Measurements from ENCODE around the gene PLD6. TPM values are rescaled to one million over a fixed set of nuclear protein-coding genes. Genes with fewer than 3 reads are reported as not detected.

PLD6 gene
- total RNA-seq, 1 donor from 2014 or later, result 7.6 TPM

DNA sequence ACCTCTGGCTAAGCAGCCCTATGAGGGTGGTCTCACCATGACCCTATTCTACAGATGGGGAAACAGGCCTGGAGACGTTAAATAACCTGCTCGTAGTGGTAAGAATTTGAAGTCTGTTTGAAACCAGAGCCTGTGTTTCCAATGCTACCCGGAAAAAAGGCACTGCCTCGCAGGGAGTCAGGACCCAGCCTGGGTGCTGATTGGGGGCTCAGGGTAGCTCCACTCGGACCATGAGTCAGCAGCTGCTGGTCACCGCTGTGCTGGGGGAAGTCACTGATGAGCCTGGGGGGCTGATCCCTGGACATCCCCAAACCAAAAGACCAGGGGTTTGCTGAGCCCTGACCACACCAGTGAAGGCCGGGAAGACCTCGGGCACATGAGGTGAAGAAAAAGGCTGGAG is 9.4 kb upstream of the PLD6 start:
- ChIA-PET POLR2A (no interaction called here), CTCF (no interaction called here)
- Mint-ChIP-seq H3K27ac (no peak overlapping the region), H3K27me3 (no peaks in the 10 kb centered on the region), H3K4me1 (no peaks in the 10 kb centered on the region), H3K36me3 (ENCODE audit: low read depth) (peaks cover 71% of the 10 kb centered on the region), H3K4me3 (no peak overlapping the region), H3K9me3 (no peaks in the 10 kb centered on the region)
- no peak for TF ChIP-seq CTCF (IDR thresholded peaks at IDR 0.05)
- ATAC-seq (ENCODE audit: low read depth), result no peak
- DNase-seq, result no peak
- intact Hi-C loops (cut with micrococcal nuclease), result no loop called here

DNA sequence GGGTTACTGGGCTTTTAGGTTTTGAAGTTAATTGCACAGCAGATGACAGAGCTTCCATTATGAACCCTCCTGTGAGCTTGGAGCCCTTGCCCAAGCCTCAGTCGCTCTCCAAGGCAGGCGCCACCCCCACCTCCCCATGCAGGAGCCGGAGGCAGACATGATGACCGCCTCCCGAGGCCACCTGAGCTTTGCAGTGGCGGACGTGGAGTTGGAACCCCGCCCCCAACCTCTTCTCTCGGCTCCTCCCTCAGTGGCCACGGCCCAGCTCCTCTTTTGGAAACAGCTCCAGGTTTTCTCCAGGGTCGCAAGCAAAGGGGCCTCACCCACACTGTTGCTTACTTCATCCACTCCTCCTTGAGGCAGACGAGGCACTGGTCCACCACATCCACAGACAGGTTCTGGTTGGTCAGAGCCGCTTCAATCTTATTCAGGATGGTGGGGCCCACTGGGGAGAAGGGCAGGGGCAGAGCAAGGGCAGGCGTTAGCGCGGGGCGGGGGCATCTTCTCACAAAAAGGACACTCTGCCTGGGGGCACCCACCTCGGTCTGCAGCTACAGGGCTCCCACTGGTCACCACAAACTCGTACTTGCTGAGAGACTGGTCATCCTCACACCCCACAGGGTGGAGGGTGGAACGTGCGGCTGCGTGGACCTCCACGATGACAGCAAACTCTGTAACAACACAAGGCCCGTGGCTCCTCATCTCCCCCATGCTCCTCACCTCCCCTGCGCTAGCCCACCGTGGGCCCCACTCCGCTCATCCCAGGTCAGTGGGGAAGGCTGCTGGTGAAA is 8.7 kb upstream of the PLD6 start:
- ChIA-PET POLR2A (no interaction called here), CTCF (no interaction called here)
- Mint-ChIP-seq H3K4me3 (no peak overlapping the region), H3K9me3 (no peaks in the 10 kb centered on the region), H3K27ac (no peak overlapping the region), H3K36me3 (ENCODE audit: low read depth) (peaks cover 64% of the 10 kb centered on the region), H3K27me3 (no peaks in the 10 kb centered on the region), H3K4me1 (no peaks in the 10 kb centered on the region)
- intact Hi-C loops (cut with micrococcal nuclease), result no loop called here
- no peak for TF ChIP-seq CTCF (IDR thresholded peaks at IDR 0.05)
- ATAC-seq (ENCODE audit: low read depth), result no peak
- DNase-seq, result no peak

DNA sequence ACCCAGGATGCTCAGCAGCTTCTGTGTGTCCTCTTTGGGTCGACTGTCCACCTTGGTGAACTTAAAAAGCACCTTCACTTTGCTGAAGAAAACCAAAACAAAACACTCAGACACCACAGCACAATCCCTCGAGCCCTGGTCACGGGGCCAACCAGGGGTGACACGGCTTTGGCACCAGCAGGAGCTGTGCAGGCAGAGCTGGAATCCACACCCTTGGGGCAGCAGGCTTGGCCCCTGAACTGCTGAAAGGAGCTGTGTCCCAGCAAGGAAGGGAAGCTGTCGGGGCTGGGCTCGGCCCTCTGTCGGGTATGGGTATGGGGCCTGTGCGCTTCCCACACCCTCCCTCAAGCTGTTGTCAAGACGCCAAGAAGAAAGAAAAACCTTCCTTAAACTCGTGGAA is 7.6 kb upstream of the PLD6 start:
- ATAC-seq (ENCODE audit: low read depth) (no peak), DNase-seq (no peak)
- intact Hi-C loops (cut with micrococcal nuclease), result no loop called here
- H3K27me3 Mint-ChIP-seq, result no peaks in the 10 kb centered on the region
- H3K4me3 Mint-ChIP-seq, result no peak overlapping the region
- no peaks in the 10 kb centered on the region for H3K4me1 Mint-ChIP-seq
- no peak for TF ChIP-seq CTCF (IDR thresholded peaks at IDR 0.05)
- CTCF ChIA-PET, result no interaction called here
- H3K36me3 Mint-ChIP-seq (ENCODE audit: low read depth), result peaks cover 58% of the 10 kb centered on the region
- H3K9me3 Mint-ChIP-seq, result no peaks in the 10 kb centered on the region
- no peak overlapping the region for H3K27ac Mint-ChIP-seq
- POLR2A ChIA-PET, result interaction anchor here (0.8 kb wide), 1 partner anchor 23 kb away, joined by 3 read pairs; the partner anchor contains the start of gene FLCN

DNA sequence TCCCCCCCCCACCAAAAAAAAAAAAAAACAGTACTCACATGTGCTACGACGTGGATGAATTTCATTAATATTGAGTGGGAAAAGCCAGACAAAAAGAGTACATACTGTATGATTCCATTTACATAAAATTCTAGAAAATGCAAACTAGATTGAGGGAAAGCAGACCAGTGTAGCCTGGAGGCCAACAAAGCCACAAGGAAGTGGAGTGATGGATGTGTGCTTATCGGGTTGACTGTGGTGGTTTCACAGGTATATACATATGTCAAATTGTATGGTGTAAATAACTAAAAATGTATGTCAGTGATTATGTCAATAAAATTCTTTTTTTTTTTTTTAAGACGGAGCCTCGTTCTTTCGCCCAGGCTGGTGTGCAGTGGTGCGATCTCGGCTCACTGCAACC is 1.9 kb upstream of the PLD6 start:
- Mint-ChIP-seq H3K27ac (no peak overlapping the region), H3K4me3 (no peak overlapping the region), H3K27me3 (no peaks in the 10 kb centered on the region), H3K4me1 (peaks cover 23% of the 10 kb centered on the region), H3K36me3 (ENCODE audit: low read depth) (peaks cover 8% of the 10 kb centered on the region), H3K9me3 (no peaks in the 10 kb centered on the region)
- ChIA-PET CTCF (no interaction called here), POLR2A (interaction anchor here (0.7 kb wide), 1 partner anchor 237 kb away, joined by 5 read pairs; no protein-coding TSS in a partner anchor)
- intact Hi-C loops (cut with micrococcal nuclease), result no loop called here
- ATAC-seq (ENCODE audit: low read depth) (no peak), DNase-seq (no peak)
- no peak for TF ChIP-seq CTCF (IDR thresholded peaks at IDR 0.05)

GRCh38 chr17:17206913-17207335 is 791 bp upstream of the PLD6 start:
- DNase-seq (no peak), ATAC-seq (ENCODE audit: low read depth) (no peak)
- intact Hi-C loops (cut with micrococcal nuclease), result loop anchor here (1.0 kb wide), 3 partner anchors 30 to 205 kb away; partner anchors contain the start of genes COPS3 and FLCN
- H3K36me3 Mint-ChIP-seq (ENCODE audit: low read depth), result peaks cover 9% of the 10 kb centered on the region
- TF ChIP-seq CTCF (IDR thresholded peaks at IDR 0.05), result no peak
- H3K27ac Mint-ChIP-seq, result peak overlapping the region; percentile 35
- CTCF ChIA-PET, result no interaction called here
- no peaks in the 10 kb centered on the region for H3K9me3 Mint-ChIP-seq
- POLR2A ChIA-PET, result interaction anchor here (0.6 to 1.3 kb wide), 2 partner anchors 99 to 161 kb away, joined by 3 read pairs; no protein-coding TSS in a partner anchor
- no peaks in the 10 kb centered on the region for H3K27me3 Mint-ChIP-seq
- peak overlapping the region; percentile 56 for H3K4me3 Mint-ChIP-seq
- peaks cover 23% of the 10 kb centered on the region for H3K4me1 Mint-ChIP-seq
